GM20000 (cell line): ENCODE measurements around the gene TTC7B.
"Not testable (repeated sequence)": the region's sequence is repeated elsewhere in the genome, so short reads cannot be mapped to it uniquely, and the experiment has no call there.

Experiments
- DNase-seq: peaks from one replicate; pipeline ENCODE4 v3.0.0; 2012; ENCODE audit warnings: low spot score
- CTCF ChIP-seq: IDR thresholded peaks from 2 replicates; pipeline ENCODE4 v1.5.1; 2012; ENCODE audit warnings: mild to moderate bottlenecking, control low read depth; ENCODE audit errors: extremely low read depth, missing control alignments

The TTC7B gene

DNA sequence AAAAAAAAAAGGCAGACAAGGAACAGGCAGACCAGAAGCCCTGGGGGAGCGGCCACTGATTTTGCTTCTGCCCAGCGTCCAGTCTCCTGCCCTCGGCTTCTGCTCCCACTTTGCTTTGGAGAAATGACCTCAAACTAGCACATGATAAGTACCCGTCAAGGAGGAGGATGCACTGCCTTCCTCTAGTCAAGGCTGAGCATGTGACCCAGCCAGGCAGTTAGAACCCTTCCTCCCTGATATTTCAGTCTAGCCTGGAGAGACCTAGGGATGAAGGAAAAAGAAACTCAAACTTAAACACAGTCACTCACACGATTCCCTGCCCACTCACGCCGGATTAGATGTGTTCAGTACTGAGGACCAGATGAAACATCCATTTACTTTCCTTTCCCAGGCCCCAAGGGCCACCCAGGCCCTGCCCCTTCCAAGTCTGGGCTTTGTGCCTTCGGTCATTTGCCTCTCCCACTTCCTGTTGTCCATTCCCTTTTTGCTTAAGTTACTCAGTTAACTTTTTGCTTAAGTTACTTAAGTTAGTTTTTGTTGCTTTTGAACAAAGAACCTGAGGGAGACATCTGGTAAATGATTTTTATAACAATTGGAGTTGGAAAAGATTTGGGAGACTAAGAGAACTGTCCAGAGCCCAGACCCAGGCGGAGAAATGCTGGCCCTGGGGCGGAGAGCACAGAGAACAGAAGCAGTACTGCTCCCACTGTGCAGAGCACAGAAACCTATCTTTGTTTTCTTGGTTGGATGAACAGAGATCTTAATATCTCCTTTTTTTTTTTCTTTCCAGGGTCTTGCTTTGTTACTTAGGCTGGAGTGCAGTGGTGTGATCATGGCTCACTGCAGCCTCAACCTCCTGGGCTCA is 23.0 kb upstream of the TTC7B start:
- DNase-seq: no peak
- no peak for TF ChIP-seq CTCF

DNA sequence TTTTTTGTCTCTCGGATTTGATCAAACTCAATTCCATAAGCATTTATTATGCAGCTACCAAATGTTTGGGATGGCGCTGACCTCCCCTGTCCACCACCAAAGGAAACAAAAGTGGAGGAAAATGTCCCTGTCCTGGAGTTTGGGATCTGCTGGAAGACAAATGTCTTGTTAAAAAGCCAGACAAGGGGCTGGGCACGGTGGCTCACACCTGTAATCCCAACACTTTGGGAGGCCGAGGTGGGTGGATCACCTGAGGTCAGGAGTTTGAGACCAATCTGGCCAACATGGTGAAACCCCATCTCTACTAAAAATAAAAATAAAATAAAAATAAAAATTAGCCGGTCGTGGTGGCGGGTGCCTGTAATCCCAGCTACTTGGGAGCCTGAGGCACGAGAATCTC is 22.3 kb upstream of the TTC7B start:
- not testable (repeated sequence) for DNase-seq

DNA sequence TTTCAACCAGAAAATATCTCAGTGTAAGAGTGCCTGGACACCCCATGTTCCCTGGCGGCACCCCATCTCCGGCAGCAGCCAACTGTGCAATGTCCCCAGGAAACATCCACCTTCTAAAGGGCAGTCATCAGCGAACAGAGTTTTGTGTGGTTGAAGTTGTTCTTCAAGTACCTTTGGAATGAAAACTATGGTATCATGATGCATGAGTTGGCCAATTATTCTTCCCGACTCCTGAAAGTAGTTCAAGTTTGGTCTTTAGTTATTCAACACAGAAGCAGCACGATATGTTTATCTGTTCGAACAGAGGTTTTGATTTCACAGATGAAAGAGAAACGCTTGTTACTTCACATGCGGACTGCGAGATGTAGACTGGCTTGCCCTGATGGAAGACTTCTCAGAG is 21.1 kb upstream of the TTC7B start:
- no peak for TF ChIP-seq CTCF
- no peak for DNase-seq

- no peak for TF ChIP-seq CTCF
- DNase-seq: no peak
These were observed 20.4 kb upstream of the TTC7B start for GRCh38 chr14:90836692-90837063.

GRCh38 chr14:90831821-90832220 is 15.6 kb upstream of the TTC7B start:
- DNase-seq: no peak
- TF ChIP-seq CTCF: no peak

DNA sequence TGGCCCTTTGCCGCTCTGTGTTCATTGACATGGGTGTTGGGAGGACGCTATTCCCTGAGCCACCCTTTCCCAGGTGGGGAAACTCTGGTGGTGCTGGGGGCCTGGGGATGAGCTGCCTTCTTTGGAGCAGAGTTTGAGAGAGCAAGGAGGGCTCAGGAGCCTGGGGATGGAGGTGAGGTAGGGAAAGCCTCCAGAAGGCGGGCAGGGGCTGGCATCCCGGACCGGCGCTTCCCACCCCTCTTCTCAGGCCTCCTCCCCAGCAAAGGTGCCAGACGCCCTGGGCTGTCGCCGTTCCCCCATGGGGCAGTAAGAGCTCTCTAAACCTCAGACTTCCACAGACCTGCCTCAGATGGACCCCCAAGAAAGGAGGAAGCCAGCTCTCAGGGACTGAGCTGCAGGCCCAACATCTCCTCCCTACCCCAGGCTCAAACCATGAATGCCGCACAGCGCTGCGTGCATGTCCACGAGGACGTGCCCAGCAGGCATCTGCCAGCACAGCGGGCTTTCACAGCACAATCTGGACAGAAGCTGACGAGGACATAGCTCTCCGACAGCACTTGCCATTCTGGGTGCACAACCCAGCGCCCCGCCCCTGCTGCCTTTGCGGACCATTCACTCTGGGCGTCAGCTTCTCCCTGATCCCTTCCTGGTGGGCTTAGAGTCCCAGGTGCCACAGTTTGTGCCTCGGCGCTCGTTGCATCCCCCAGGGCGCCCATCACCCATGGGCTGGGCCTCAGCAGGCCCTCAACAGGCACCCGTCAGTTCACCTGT is 14.9 kb upstream of the TTC7B start:
- DNase-seq: no peak
- no peak for TF ChIP-seq CTCF

- DNase-seq: no peak
- TF ChIP-seq CTCF: no peak
These were observed 13.4 kb upstream of the TTC7B start for GRCh38 chr14:90829677-90830076.
